ENCODE measurements around the gene MAP2K5.

The MAP2K5 gene

GRCh38 chr15:67813104-67813634 lies 270.7 kb downstream of the MAP2K5 start:
- DNase-seq, result peak; percentile 1

- DNase-seq, result no peak
Observed at GRCh38 chr15:67815036-67815592, 272.6 kb downstream of the MAP2K5 start.

- DNase-seq, result no peak
Observed at GRCh38 chr15:67816668-67817067, 274.2 kb downstream of the MAP2K5 start.

GRCh38 chr15:67818464-67818863 lies 276.0 kb downstream of the MAP2K5 start:
- DNase-seq, result no peak

- DNase-seq, result no peak
Observed at GRCh38 chr15:67819636-67820035, 277.1 kb downstream of the MAP2K5 start.

- no peak for DNase-seq
Observed at GRCh38 chr15:67820122-67820991, 277.9 kb downstream of the MAP2K5 start.

GRCh38 chr15:67820992-67821783 lies 278.7 kb downstream of the MAP2K5 start:
- no peak for DNase-seq

- no peak for DNase-seq
Observed at GRCh38 chr15:67821784-67822440, 279.4 kb downstream of the MAP2K5 start.

GRCh38 chr15:67822537-67823313 lies 280.2 kb downstream of the MAP2K5 start:
- DNase-seq, result no peak

GRCh38 chr15:67823314-67824196 lies 281.1 kb downstream of the MAP2K5 start:
- DNase-seq, result no peak

- no peak for DNase-seq
Observed at GRCh38 chr15:67824197-67824968, 281.9 kb downstream of the MAP2K5 start.

GRCh38 chr15:67824976-67825880 lies 282.7 kb downstream of the MAP2K5 start, which contains the start of gene SKOR1:
SKOR1 (plus strand) TSS chr15:67825509; CDS start chr15:67825603, 94 bp downstream.
- no peak for DNase-seq

GRCh38 chr15:67825881-67826716 lies 283.6 kb downstream of the MAP2K5 start:
- no peak for DNase-seq

GRCh38 chr15:67826717-67827561 lies 284.4 kb downstream of the MAP2K5 start:
- DNase-seq, result no peak

- no peak for DNase-seq
Observed at GRCh38 chr15:67827562-67828277, 285.2 kb downstream of the MAP2K5 start.

GRCh38 chr15:67828278-67828968 lies 285.9 kb downstream of the MAP2K5 start:
- no peak for DNase-seq

Data from CD4-positive, alpha-beta T cell treated with Interleukin-15 for 1 hour (primary cell).